Glutamatergic neuron (in vitro differentiated cells): Measurements from ENCODE around the gene CLOCK. TPM values are rescaled to one million over a fixed set of nuclear protein-coding genes. Genes with fewer than 3 reads are reported as not detected.

Source experiments
- DNase-seq: peaks from one replicate; pipeline ENCODE4 v3.0.0; 2022
- H3K27ac Mint-ChIP-seq: one replicate; pipeline ENCODE4 v1.8.0; 2020; ENCODE audit warnings: mild to moderate bottlenecking, mixed read lengths, inconsistent platforms; ENCODE audit not compliant: unreplicated experiment
- H3K27me3 Mint-ChIP-seq: one replicate; pipeline ENCODE4 v1.8.0; 2020; ENCODE audit warnings: mild to moderate bottlenecking, moderate library complexity, mixed read lengths, inconsistent platforms; ENCODE audit not compliant: unreplicated experiment
- H3K36me3 Mint-ChIP-seq: one replicate; pipeline ENCODE4 v1.8.0; 2020; ENCODE audit warnings: mild to moderate bottlenecking, mixed read lengths, inconsistent platforms; ENCODE audit not compliant: unreplicated experiment
- H3K4me1 Mint-ChIP-seq: one replicate; pipeline ENCODE4 v1.8.0; 2020; ENCODE audit warnings: mild to moderate bottlenecking, low read depth, mixed read lengths, inconsistent platforms; ENCODE audit not compliant: unreplicated experiment
- H3K4me3 Mint-ChIP-seq: one replicate; pipeline ENCODE4 v1.8.0; 2020; ENCODE audit warnings: mild to moderate bottlenecking, mixed read lengths, inconsistent platforms; ENCODE audit not compliant: unreplicated experiment
- H3K9me3 Mint-ChIP-seq: one replicate; pipeline ENCODE4 v1.8.0; 2020; ENCODE audit warnings: mild to moderate bottlenecking, moderate library complexity, mixed read lengths, inconsistent platforms; ENCODE audit not compliant: unreplicated experiment
- total RNA-seq: library from RNA; stranded (reverse); fragmentation: NEBNext Ultra II Directional; extraction: Animal tissue kit (Norgen Biotek cat#: 25700); gene quantifications from one replicate; pipeline ENCODE4 v1.2.1, GENCODE V29; 2021; ENCODE audit not compliant: unreplicated experiment
- TF ChIP-seq, protein P1 (sequence below): fragments of 200-600 bp; sonication (generic); IDR thresholded peaks from one replicate; pipeline ENCODE4 v1.5.0; 2021; ENCODE audit not compliant: partially characterized antibody, unreplicated experiment

Gene CLOCK
- total RNA-seq, 1 donor from 2014 or later, result 7.6 TPM

DNA sequence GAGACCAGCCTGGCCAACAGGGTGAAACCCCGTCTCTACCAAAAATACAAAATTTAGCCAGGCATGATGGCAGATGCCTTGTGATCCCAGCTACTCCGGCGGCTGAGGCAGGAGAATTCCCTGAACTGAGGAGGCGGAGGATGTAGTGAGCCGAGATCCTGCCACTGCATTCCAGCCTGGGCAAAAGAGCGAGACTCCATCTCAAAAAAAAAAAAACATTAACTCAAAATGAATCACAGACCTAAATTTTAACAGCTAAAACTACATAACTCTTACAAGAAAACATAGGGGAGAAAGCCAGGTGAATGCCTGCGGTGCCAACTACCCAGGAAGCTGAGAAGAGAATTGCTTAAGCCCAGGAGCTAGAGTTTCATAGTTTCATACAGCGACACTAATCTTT lies 96.1 kb downstream of the CLOCK start:
- H3K27ac Mint-ChIP-seq, result no peak overlapping the region
- no peaks in the 10 kb centered on the region for H3K9me3 Mint-ChIP-seq
- TF ChIP-seq, protein P1, sequence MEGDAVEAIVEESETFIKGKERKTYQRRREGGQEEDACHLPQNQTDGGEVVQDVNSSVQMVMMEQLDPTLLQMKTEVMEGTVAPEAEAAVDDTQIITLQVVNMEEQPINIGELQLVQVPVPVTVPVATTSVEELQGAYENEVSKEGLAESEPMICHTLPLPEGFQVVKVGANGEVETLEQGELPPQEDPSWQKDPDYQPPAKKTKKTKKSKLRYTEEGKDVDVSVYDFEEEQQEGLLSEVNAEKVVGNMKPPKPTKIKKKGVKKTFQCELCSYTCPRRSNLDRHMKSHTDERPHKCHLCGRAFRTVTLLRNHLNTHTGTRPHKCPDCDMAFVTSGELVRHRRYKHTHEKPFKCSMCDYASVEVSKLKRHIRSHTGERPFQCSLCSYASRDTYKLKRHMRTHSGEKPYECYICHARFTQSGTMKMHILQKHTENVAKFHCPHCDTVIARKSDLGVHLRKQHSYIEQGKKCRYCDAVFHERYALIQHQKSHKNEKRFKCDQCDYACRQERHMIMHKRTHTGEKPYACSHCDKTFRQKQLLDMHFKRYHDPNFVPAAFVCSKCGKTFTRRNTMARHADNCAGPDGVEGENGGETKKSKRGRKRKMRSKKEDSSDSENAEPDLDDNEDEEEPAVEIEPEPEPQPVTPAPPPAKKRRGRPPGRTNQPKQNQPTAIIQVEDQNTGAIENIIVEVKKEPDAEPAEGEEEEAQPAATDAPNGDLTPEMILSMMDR, result no peak
- no peak for DNase-seq
- H3K4me1 Mint-ChIP-seq, result no peaks in the 10 kb centered on the region
- H3K36me3 Mint-ChIP-seq, result no peaks in the 10 kb centered on the region
- no peaks in the 10 kb centered on the region for H3K27me3 Mint-ChIP-seq
- no peak overlapping the region for H3K4me3 Mint-ChIP-seq

DNA sequence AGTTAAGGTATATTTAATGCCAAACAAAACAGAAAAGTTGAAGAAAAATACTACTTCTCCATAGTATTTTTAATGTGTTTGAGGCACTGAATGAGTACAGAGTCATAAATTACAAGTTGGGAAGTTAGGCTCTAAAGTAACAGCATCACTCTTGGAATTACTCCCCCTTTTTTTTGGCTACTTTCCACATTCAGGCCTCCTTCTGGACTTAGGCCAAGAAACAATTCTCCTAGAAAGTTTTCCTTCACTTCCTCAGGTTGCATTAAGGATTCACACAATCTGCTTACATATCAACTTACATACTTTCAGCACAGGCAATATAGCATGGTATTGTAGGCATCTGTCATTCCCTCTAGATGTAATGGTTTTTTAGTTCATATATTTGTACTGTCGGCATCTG lies 98.9 kb downstream of the CLOCK start:
- H3K9me3 Mint-ChIP-seq, result no peaks in the 10 kb centered on the region
- DNase-seq, result no peak
- H3K36me3 Mint-ChIP-seq, result no peaks in the 10 kb centered on the region
- H3K27ac Mint-ChIP-seq, result no peak overlapping the region
- no peaks in the 10 kb centered on the region for H3K4me1 Mint-ChIP-seq
- H3K4me3 Mint-ChIP-seq, result no peak overlapping the region
- H3K27me3 Mint-ChIP-seq, result no peaks in the 10 kb centered on the region
- TF ChIP-seq, protein P1, result no peak

DNA sequence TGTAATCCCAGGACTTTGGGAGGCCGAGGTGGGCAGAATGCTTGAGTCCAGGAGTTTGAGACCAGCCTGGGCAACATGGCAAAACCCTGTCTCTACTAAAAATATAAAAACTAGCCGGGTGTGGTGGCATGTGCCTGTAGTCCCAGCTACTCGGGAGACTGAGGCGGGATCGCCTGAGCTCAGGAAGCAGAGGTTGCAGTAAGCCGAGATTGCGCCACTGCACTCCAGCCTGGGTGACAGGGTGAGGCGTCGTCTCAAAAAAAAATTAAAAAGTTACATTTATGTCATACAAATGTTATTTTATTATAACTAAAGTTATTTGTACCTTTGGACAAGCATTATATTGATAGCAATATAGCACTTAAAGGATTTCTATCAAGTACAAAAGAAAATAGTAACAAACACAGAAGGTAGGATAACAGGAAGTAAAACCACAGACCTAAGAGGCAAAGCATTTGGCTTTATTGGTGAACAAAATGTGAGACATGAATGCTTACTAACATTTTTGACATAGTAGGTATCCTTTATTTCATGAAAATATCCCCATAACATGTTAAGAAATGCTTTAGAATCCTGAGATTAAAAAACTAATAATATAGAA lies 99.5 kb downstream of the CLOCK start:
- no peaks in the 10 kb centered on the region for H3K36me3 Mint-ChIP-seq
- no peak overlapping the region for H3K4me3 Mint-ChIP-seq
- H3K27me3 Mint-ChIP-seq, result no peaks in the 10 kb centered on the region
- TF ChIP-seq, protein P1, result no peak
- H3K9me3 Mint-ChIP-seq, result no peaks in the 10 kb centered on the region
- H3K27ac Mint-ChIP-seq, result no peak overlapping the region
- H3K4me1 Mint-ChIP-seq, result no peaks in the 10 kb centered on the region
- DNase-seq, result no peak

DNA sequence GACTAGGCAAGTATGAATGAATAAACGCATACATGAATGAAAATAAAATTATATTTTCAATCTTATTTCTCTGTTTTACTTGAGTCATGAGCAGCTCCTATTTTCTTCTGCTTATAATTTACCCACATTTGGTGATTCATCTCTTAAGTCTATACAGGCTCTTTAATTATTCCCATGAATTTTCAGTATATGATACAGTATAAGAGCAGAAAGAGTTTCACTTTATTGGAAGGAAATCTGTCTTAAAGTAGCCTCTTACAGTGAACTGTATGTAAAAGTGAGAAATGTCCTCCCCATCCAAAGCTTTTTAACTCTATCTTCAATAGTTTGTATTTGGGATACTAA lies 100.2 kb downstream of the CLOCK start:
- Mint-ChIP-seq H3K4me1 (no peaks in the 10 kb centered on the region), H3K27me3 (no peaks in the 10 kb centered on the region), H3K36me3 (no peaks in the 10 kb centered on the region), H3K4me3 (no peak overlapping the region), H3K27ac (no peak overlapping the region), H3K9me3 (no peaks in the 10 kb centered on the region)
- TF ChIP-seq, protein P1, result no peak
- no peak for DNase-seq

DNA sequence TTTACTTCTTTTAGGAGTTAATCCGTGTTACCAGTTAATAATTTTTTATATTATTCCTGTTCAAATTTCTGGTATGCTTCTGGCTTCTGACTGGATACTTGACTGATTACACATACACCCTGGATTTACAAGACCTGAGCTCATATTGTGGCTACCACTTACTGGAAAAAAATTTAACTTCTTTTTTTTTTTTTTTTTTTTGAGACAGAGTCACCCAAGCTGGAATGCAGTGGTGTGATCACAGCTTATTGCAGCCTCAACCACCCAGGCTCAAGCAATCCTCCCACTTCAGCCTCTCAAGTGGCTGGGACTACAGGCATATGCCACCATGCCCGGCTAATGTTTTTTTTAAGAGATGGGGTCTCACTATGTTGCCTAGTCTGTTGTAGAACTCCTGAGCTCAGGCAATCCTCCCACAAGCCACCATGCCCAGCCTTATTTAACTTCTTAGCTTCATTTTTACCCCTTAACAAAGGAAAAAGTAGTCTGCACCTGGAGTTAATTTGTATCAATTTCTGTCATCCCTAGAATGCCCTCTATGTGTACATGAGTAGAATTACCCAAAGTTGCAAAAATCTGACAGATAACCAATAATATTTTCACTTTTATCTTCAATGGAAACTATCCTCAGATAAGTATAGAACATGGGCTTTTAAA lies 100.7 kb downstream of the CLOCK start:
- no peaks in the 10 kb centered on the region for H3K36me3 Mint-ChIP-seq
- no peaks in the 10 kb centered on the region for H3K27me3 Mint-ChIP-seq
- TF ChIP-seq, protein P1, result no peak
- H3K27ac Mint-ChIP-seq, result no peak overlapping the region
- no peaks in the 10 kb centered on the region for H3K4me1 Mint-ChIP-seq
- no peak for DNase-seq
- H3K4me3 Mint-ChIP-seq, result no peak overlapping the region
- no peaks in the 10 kb centered on the region for H3K9me3 Mint-ChIP-seq
